ENCODE data around the gene TMEM72. TPM values are rescaled to one million over a fixed set of nuclear protein-coding genes. Genes with fewer than 3 reads are reported as not detected.

TMEM72 gene
- total and polyA plus RNA-seq, 2 of the 13 experiments (the other 11 are each of a cell fraction or from before 2014, with no cell fraction given): 0.04 TPM; not detected in 1

DNA sequence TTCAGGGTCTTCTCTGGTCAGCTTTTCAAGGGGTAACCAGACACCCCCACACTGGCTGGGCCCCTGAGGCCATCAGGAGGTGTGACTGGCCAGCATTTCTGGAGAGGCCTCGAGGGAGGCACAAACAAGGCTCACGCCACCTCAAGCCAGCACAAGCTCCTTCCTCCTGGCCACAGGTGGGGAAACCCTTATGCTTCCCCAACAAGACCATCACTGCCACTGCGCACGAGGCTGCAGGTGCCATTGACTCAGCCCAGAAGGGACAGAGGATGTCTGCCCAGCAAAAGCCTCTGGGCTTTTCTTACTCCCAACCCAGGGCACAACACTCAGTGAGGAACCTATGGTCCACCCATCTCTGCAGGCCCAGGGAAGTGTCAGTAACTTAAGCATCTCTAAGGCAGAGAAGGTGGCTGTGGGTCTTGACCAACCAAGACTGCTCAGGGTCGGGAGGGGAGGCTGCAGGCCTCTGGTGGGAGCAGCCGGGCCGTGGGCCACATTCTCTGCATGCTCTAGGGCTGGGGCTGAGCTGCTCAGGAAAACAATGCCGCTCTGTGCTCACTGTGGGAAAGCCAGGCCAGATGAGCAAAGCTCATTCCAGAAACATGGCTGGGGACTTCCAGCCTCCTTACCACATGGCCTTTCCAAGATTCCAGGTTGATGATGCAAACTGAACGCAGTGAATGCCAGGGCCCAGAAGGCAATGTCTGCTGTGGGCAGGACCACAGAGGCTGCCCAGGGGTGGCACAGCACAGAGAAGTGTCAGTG, 24.2 kb downstream of the TMEM72 start (continued):
- TF ChIP-seq, protein P1, sequence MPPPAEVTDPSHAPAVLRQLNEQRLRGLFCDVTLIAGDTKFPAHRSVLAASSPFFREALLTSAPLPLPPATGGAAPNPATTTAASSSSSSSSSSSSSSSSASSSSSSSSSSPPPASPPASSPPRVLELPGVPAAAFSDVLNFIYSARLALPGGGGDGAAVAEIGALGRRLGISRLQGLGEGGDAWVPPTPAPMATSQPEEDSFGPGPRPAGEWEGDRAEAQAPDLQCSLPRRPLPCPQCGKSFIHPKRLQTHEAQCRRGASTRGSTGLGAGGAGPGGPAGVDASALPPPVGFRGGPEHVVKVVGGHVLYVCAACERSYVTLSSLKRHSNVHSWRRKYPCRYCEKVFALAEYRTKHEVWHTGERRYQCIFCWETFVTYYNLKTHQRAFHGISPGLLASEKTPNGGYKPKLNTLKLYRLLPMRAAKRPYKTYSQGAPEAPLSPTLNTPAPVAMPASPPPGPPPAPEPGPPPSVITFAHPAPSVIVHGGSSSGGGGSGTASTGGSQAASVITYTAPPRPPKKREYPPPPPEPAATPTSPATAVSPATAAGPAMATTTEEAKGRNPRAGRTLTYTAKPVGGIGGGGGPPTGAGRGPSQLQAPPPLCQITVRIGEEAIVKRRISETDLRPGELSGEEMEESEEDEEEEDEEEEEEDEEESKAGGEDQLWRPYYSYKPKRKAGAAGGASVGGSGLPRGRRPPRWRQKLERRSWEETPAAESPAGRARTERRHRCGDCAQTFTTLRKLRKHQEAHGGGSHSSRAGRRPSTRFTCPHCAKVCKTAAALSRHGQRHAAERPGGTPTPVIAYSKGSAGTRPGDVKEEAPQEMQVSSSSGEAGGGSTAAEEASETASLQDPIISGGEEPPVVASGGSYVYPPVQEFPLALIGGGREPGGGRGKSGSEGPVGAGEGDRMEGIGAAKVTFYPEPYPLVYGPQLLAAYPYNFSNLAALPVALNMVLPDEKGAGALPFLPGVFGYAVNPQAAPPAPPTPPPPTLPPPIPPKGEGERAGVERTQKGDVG (CRISPR knock-in tag; IDR thresholded peaks at IDR 0.05; ENCODE audit: borderline replicate concordance): peak; percentile 77; the same call in 1 of the 2 replicates
- TF ChIP-seq POLR2G (IDR thresholded peaks at IDR 0.05; ENCODE audit: low read depth, low read length) (0 out of 2 replicates have a peak, but pooled peaks have one; percentile 33), THYN1 (CRISPR knock-in tag; IDR thresholded peaks at IDR 0.05; ENCODE audit: borderline replicate concordance, low read depth) (no peak), THAP11 (CRISPR knock-in tag; IDR thresholded peaks at IDR 0.05) (peak; percentile 68), SYNCRIP (IDR thresholded peaks at IDR 0.05; ENCODE audit: insufficient read depth, low read depth, low read length) (no peak), TBL1XR1 (IDR thresholded peaks at IDR 0.05; ENCODE audit: borderline replicate concordance, low read length, partially characterized antibody) (no peak), ZNF709 (CRISPR knock-in tag; IDR thresholded peaks at IDR 0.05) (peak; percentile 97)
- TF ChIP-seq, protein P2, sequence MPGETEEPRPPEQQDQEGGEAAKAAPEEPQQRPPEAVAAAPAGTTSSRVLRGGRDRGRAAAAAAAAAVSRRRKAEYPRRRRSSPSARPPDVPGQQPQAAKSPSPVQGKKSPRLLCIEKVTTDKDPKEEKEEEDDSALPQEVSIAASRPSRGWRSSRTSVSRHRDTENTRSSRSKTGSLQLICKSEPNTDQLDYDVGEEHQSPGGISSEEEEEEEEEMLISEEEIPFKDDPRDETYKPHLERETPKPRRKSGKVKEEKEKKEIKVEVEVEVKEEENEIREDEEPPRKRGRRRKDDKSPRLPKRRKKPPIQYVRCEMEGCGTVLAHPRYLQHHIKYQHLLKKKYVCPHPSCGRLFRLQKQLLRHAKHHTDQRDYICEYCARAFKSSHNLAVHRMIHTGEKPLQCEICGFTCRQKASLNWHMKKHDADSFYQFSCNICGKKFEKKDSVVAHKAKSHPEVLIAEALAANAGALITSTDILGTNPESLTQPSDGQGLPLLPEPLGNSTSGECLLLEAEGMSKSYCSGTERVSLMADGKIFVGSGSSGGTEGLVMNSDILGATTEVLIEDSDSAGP (CRISPR knock-in tag; IDR thresholded peaks at IDR 0.05; ENCODE audit: borderline replicate concordance): peak; percentile 68
- TF ChIP-seq, protein P3, sequence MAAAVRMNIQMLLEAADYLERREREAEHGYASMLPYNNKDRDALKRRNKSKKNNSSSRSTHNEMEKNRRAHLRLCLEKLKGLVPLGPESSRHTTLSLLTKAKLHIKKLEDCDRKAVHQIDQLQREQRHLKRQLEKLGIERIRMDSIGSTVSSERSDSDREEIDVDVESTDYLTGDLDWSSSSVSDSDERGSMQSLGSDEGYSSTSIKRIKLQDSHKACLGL (CRISPR knock-in tag; IDR thresholded peaks at IDR 0.05): peak; percentile 58; the same call in 1 of the 2 replicates
- TF ChIP-seq, protein P4, sequence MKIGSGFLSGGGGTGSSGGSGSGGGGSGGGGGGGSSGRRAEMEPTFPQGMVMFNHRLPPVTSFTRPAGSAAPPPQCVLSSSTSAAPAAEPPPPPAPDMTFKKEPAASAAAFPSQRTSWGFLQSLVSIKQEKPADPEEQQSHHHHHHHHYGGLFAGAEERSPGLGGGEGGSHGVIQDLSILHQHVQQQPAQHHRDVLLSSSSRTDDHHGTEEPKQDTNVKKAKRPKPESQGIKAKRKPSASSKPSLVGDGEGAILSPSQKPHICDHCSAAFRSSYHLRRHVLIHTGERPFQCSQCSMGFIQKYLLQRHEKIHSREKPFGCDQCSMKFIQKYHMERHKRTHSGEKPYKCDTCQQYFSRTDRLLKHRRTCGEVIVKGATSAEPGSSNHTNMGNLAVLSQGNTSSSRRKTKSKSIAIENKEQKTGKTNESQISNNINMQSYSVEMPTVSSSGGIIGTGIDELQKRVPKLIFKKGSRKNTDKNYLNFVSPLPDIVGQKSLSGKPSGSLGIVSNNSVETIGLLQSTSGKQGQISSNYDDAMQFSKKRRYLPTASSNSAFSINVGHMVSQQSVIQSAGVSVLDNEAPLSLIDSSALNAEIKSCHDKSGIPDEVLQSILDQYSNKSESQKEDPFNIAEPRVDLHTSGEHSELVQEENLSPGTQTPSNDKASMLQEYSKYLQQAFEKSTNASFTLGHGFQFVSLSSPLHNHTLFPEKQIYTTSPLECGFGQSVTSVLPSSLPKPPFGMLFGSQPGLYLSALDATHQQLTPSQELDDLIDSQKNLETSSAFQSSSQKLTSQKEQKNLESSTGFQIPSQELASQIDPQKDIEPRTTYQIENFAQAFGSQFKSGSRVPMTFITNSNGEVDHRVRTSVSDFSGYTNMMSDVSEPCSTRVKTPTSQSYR (CRISPR knock-in tag; IDR thresholded peaks at IDR 0.05; ENCODE audit: borderline replicate concordance): peak; percentile 12; the same call in 1 of the 2 replicates
- TF ChIP-seq, protein P5, sequence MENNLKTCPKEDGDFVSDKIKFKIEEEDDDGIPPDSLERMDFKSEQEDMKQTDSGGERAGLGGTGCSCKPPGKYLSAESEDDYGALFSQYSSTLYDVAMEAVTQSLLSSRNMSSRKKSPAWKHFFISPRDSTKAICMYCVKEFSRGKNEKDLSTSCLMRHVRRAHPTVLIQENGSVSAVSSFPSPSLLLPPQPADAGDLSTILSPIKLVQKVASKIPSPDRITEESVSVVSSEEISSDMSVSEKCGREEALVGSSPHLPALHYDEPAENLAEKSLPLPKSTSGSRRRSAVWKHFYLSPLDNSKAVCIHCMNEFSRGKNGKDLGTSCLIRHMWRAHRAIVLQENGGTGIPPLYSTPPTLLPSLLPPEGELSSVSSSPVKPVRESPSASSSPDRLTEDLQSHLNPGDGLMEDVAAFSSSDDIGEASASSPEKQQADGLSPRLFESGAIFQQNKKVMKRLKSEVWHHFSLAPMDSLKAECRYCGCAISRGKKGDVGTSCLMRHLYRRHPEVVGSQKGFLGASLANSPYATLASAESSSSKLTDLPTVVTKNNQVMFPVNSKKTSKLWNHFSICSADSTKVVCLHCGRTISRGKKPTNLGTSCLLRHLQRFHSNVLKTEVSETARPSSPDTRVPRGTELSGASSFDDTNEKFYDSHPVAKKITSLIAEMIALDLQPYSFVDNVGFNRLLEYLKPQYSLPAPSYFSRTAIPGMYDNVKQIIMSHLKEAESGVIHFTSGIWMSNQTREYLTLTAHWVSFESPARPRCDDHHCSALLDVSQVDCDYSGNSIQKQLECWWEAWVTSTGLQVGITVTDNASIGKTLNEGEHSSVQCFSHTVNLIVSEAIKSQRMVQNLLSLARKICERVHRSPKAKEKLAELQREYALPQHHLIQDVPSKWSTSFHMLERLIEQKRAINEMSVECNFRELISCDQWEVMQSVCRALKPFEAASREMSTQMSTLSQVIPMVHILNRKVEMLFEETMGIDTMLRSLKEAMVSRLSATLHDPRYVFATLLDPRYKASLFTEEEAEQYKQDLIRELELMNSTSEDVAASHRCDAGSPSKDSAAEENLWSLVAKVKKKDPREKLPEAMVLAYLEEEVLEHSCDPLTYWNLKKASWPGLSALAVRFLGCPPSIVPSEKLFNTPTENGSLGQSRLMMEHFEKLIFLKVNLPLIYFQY (CRISPR knock-in tag; IDR thresholded peaks at IDR 0.05; ENCODE audit: borderline replicate concordance): peak; percentile 91; the same call in 1 of the 2 replicates
- TF ChIP-seq, protein P6, sequence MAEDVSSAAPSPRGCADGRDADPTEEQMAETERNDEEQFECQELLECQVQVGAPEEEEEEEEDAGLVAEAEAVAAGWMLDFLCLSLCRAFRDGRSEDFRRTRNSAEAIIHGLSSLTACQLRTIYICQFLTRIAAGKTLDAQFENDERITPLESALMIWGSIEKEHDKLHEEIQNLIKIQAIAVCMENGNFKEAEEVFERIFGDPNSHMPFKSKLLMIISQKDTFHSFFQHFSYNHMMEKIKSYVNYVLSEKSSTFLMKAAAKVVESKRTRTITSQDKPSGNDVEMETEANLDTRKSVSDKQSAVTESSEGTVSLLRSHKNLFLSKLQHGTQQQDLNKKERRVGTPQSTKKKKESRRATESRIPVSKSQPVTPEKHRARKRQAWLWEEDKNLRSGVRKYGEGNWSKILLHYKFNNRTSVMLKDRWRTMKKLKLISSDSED (CRISPR knock-in tag; IDR thresholded peaks at IDR 0.05): no peak
